Neuron (in vitro differentiated cells): Measurements from ENCODE around the gene SMYD3.

Experiments
- H2AFZ ChIP-seq: one replicate; pipeline ENCODE4 v1.6.1; 2013; ENCODE audit warnings: low read depth, mild to moderate bottlenecking, inconsistent platforms, low read length, moderate library complexity
- H3K27me3 ChIP-seq: one replicate; pipeline ENCODE4 v1.6.1; 2013; ENCODE audit warnings: low read length; ENCODE audit not compliant: insufficient read depth
- H3K36me3 ChIP-seq: one replicate; pipeline ENCODE4 v1.6.1; 2013; ENCODE audit warnings: low read length; ENCODE audit not compliant: insufficient read depth
- H3K4me1 ChIP-seq: one replicate; pipeline ENCODE4 v1.6.1; 2013; ENCODE audit warnings: low read length; ENCODE audit not compliant: insufficient read depth
- H3K4me3 ChIP-seq: 2 replicates; pipeline ENCODE4 v1.5.1; 2013; ENCODE audit warnings: mild to moderate bottlenecking, low read length, moderate library complexity
- H3K9me3 ChIP-seq: one replicate; pipeline ENCODE4 v1.6.1; 2013; ENCODE audit warnings: low read length

Gene SMYD3

DNA sequence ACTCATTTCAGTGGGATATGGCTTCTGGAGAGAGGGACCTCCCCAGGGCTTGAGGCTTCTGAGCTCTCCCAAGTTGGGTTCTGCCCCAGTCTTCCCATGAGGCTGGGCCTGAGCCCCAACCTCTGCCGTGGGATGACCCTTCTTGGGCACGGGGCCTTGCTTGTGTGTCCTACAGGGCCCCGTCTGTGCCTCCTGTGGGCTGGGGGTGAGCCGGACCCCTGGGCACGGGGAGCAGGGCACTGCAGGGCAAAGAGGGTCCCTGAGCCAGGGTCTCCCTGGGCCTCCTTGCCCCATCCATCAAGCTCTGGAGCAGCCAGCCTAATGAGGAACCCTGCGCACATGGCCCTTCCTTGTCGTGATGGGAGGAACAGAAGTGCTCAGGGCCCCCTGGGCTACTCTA is 5.2 kb upstream of the SMYD3 start:
- no peak overlapping the region for H2AFZ ChIP-seq
- H3K27me3 ChIP-seq = no peaks in the 10 kb centered on the region
- H3K9me3 ChIP-seq = peaks cover 7% of the 10 kb centered on the region
- no peaks in the 10 kb centered on the region for H3K36me3 ChIP-seq
- H3K4me3 ChIP-seq = no peak overlapping the region
- no peaks in the 10 kb centered on the region for H3K4me1 ChIP-seq

DNA sequence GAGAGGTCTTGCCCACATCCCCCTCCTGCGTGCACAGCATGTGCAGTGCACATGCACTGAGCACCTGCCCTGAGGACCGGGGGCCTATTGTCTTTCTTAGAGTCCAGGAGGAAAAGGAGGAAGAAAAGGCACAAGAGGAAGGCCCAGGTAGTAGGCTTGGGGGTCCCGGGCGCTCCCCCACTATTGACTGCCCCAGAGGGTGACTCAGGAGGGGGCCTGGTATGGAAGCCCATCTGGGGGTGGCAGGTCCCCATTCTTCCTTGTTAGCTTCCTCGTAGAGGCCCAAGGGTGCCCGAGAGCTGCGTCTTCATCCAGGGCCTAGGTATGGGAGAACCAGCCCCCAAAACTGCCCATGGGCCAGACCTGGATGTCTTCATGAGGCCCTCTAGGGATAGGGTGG is 4.1 kb upstream of the SMYD3 start:
- no peaks in the 10 kb centered on the region for H3K27me3 ChIP-seq
- no peaks in the 10 kb centered on the region for H3K36me3 ChIP-seq
- H3K9me3 ChIP-seq = peaks cover 7% of the 10 kb centered on the region
- H3K4me1 ChIP-seq = peaks cover 5% of the 10 kb centered on the region
- no peak overlapping the region for H3K4me3 ChIP-seq
- no peak overlapping the region for H2AFZ ChIP-seq

DNA sequence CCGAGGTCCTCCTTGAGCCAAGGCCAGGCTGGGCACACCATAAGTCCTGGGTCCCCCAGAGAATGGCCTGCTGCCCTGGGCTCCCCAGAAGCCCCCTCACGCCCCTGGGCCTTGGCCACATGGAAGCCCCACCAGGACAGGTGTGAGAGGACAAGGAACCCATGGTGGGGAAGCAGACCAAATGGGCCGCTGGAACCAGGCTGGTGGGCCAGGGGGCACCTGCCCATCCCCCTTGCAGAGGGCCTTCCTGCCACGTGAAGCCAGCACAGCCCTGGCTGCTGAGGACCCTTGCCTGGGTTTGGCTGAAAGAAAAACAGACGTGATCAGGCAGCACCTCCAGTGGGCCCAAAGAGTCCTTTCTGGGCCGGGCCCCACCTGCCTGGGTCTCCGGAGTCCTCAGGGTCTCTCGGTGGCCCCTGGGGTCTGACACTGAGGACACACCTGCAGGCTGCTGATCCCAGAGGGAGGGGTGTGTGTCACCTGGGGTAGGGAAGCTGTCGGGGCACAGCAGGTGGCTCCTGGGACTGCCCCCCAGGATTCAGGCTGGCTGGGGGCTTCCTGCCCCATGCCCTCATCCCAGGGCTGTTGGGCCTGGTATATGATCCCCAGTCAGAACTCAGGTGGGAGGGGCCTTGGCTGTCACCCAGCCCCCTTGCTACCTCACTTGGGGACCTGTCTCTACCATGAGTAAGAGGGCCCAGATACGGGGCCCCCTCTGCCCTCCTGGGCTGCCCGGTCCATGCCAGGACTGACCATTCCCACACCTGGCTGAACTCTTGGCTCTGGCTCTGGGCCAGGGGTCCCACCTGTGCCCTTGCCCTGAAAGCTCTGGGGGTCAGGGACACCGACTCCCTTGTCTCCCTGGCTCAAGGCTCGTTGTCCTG is 3.3 kb upstream of the SMYD3 start:
- no peak overlapping the region for H2AFZ ChIP-seq
- no peaks in the 10 kb centered on the region for H3K27me3 ChIP-seq
- no peaks in the 10 kb centered on the region for H3K36me3 ChIP-seq
- peaks cover 7% of the 10 kb centered on the region for H3K9me3 ChIP-seq
- no peak overlapping the region for H3K4me3 ChIP-seq
- H3K4me1 ChIP-seq = peaks cover 7% of the 10 kb centered on the region

DNA sequence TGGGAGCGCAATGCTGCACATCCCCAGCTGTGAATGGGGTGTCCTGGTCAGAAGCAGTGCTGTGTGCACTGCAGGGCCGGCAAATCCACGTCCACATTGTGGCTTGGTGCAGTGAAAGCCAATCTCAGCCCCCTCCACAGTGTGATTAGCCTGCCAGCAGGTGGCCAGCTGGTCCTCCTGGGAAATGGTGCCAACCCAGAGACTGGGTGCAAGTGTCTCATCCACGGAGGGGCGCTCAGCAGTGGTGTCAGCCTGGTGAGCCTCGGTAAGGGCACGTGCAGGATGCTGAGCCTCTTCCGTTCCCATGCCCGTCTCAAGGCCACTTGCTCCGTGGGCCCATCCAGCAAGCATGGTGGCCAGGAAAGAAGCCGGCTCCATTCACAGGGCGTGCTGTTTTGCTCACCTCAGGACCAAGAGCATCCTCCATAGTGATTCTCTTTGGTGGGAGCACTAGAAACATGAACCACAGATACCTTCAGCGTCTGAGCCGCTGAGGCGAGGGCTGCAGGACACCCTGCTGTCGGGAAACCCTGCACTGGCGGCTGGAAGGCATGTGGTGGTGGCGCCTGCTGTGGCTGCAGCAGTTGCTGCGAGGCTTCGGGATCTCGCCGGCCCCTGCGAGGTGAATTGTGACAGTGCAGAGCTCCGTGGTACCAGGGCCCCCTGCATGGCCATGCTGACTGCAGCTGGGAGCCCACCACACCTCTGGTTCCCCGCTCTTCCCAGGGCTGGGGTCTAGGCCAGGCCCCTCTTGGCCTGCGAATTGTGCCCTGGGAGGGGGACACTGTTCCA is 2.0 kb upstream of the SMYD3 start:
- Histone ChIP-seq H3K4me3 (no peak overlapping the region), H3K4me1 (peaks cover 7% of the 10 kb centered on the region)

DNA sequence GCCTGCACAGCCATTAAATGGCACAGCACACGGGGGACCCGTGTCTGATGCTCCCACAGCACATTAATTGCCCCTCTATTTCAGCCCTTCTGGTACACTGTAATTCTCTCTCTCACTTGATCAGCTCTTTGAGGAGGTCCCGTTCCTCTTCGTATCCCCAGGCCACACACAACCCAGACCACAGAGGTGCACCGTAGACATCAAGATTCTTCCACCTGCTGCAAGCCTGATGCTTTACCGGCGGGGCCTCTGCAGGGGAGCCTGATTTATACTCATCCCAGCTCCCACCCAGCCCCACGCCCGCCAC is 759 bp downstream of the SMYD3 start:
- Histone ChIP-seq H2AFZ (peak overlapping the region; percentile 92), H3K27me3 (no peaks in the 10 kb centered on the region), H3K36me3 (no peaks in the 10 kb centered on the region), H3K4me1 (peaks cover 7% of the 10 kb centered on the region), H3K4me3 (peak overlapping the region; percentile 68), H3K9me3 (no peaks in the 10 kb centered on the region)

More for the DNA sequence above, 2.0 kb upstream of the SMYD3 start:
- H2AFZ ChIP-seq = no peak overlapping the region
- H3K36me3 ChIP-seq = no peaks in the 10 kb centered on the region
- peaks cover 2% of the 10 kb centered on the region for H3K9me3 ChIP-seq
- no peaks in the 10 kb centered on the region for H3K27me3 ChIP-seq

DNA sequence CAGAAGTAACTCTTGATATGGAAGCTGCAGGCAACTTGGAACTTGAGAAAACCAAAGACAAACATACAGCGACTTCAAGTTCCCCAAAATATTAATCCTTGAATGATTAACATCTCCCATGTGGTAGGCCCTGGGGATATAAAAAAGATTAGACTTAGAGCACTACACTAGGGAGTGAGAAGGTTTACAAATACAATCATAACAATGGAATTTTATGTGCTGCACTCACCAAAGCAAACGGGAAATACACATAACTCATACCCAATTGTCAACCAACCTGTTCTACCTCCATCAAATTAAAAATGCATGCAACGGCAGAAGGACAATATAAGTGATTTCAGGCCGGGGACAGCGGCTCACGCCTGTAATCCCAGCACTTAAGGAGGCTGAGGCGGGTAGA is 3.7 kb downstream of the SMYD3 start:
- H3K9me3 ChIP-seq = no peaks in the 10 kb centered on the region
- H3K4me1 ChIP-seq = peaks cover 7% of the 10 kb centered on the region
- H2AFZ ChIP-seq = no peak overlapping the region
- H3K27me3 ChIP-seq = no peaks in the 10 kb centered on the region
- no peaks in the 10 kb centered on the region for H3K36me3 ChIP-seq
- no peak overlapping the region for H3K4me3 ChIP-seq

DNA sequence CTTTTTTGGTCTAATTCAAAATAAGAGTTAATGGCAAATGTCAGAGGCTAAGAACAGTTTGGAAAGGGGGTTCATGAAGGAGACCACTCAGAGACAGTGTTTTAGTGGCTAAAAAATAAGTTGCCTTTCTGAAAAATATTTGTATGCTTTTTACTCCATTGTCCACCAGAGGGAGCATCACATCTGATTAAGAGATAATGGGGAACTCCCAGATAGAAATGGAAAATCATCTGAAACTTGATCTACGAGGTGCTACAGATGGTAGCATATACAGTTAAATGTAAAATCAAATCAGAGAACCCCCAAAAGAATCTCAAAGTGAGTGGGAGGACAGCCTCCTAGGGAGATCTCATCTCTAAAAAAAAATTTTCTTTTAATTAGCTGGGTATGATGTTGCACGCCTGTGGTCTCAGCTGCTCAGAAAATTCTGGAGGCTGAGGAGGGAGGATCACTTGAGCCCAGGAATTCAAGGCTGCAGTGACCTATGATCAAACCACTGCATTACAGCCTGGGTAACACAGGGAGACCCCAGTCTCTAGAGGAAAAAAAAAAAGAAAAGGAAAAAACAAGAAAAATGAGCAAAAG is 9.7 kb downstream of the SMYD3 start:
- H3K4me3 ChIP-seq = no peak overlapping the region
- peaks cover under 1% of the 10 kb centered on the region for H3K4me1 ChIP-seq
- no peak overlapping the region for H2AFZ ChIP-seq
- H3K9me3 ChIP-seq = no peaks in the 10 kb centered on the region
- H3K27me3 ChIP-seq = no peaks in the 10 kb centered on the region
- H3K36me3 ChIP-seq = no peaks in the 10 kb centered on the region

DNA sequence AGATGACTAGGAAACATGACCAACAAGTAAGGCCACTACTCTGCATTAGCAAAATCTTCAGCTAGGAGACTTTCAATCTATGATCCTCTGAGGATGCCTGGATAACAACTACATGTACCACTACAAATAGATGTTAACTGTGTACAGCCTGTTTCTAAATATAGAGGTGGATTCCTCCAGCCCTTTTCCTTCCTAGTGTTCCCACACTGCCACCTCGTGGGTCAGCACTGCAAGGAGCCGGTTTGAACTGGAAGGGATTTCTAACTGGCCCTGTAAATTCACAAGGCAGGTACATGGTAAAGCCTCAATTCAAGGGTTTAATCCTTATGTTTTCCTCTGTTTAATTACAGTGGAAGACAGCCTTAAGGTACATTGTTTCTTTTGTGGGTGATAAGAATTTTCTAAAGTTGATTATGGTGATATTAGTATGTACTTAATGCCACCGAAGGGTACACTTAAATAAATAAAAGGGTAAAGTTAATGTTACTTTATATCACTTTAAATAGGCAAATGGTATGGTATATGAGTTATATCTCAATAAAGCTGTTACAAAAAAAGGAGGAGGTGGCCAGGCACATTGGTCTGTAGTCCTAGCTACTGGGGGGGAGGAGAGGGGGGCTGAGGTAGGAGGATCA is 14.4 kb downstream of the SMYD3 start:
- Histone ChIP-seq H3K36me3 (no peaks in the 10 kb centered on the region), H3K4me1 (peaks cover 3% of the 10 kb centered on the region), H2AFZ (no peak overlapping the region), H3K9me3 (no peaks in the 10 kb centered on the region), H3K4me3 (no peak overlapping the region), H3K27me3 (no peaks in the 10 kb centered on the region)

DNA sequence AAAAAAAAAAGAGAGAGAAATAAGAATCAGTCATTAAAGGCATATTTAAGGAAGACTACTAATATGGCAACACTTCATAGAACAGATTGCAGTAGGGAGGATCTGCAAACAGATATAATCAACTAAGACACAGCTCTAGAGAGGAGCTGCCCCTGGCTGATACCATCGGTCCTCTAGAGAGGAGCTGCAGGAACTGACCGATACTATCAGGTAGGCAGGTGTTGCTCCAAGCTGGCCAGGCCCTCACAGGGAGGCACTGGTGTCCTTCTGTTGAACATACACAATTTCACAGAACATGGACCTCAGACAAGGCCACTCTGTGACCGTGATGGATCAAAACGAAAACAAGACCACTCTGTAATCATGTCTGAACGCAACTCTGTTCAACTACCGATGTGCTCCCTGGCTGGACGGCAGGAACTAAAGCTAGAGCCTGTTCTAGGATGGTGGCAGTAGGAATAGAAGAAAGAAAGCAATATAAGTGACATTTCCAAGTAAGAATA is 15.5 kb downstream of the SMYD3 start:
- Histone ChIP-seq H3K4me3 (no peak overlapping the region), H3K9me3 (no peaks in the 10 kb centered on the region), H3K4me1 (peaks cover 3% of the 10 kb centered on the region), H3K27me3 (no peaks in the 10 kb centered on the region), H3K36me3 (no peaks in the 10 kb centered on the region), H2AFZ (no peak overlapping the region)

DNA sequence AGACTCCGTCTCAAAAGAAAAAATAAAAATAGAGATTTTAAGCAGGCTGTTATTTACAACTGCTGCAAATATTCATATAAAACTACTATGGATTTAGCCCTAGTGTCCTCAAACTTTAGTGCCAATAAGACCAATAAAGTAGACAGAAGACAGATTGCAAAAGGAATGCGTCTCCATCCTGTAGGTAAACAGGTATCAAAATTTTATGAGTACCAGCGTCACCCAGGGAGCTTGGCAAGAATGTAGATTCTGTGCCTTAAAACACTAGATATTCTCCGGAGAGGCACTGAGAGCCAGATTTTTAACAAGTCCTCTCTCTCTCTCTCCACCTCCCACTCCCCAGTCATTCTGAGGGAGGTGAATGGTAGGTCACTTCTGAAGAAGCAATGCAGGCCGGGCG is 18.4 kb downstream of the SMYD3 start:
- no peak overlapping the region for H3K4me3 ChIP-seq
- H3K9me3 ChIP-seq = no peaks in the 10 kb centered on the region
- H3K4me1 ChIP-seq = peaks cover 3% of the 10 kb centered on the region
- no peaks in the 10 kb centered on the region for H3K27me3 ChIP-seq
- no peaks in the 10 kb centered on the region for H3K36me3 ChIP-seq
- no peak overlapping the region for H2AFZ ChIP-seq

DNA sequence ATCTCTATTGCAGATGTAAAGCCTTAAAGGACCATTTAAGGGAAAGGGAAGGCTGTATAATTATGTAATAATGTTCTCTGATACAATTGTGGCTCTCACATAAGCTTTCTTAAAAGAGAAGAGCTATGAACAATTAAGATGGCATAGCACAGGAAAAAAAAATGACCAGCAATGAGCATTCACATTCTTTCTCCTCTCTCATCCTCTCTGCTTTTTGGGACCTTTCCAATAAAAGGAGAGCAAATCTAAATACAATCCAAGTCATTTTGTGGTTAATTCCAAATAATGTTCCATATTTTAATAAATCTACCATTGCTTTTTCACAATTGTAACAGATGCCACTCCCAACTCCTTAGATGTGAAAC is 23.5 kb downstream of the SMYD3 start:
- no peak overlapping the region for H2AFZ ChIP-seq
- H3K9me3 ChIP-seq = no peaks in the 10 kb centered on the region
- no peaks in the 10 kb centered on the region for H3K27me3 ChIP-seq
- H3K4me1 ChIP-seq = no peaks in the 10 kb centered on the region
- H3K36me3 ChIP-seq = no peaks in the 10 kb centered on the region
- no peak overlapping the region for H3K4me3 ChIP-seq

DNA sequence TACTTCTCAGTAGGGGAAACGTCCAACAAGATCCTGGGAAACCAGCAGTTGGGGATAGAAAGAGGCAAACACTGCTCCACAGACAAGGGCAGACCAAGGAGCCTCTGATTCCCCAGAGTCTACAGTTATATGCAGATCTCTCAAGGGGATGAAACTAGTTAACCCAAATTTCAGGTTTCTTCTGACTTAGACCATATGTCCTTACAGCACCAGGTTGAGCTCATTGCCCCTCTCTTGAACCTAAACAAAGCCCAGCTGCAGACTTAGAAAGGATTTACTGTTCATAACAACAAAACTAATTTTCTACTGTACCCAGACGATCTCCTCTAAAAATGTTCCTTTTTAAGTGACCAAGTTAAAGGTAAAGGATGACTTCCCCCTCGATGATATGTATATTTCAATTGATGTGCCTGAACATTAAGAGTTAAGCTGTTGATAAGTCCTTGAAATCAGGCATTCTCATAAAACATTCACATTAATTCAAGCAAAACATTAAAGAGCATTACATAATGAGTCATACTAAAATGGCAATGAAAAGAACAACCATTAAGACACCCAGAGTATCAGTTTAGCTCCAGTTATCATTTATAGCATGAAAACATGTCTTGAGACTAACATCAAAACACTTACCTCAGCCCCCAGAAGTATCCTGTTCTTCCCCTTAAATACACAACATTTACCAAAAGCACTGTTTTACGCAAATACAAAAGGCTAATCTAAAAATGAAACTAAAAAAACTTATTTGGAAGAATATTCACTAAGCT is 24.1 kb downstream of the SMYD3 start:
- Histone ChIP-seq H3K36me3 (no peaks in the 10 kb centered on the region), H3K4me1 (no peaks in the 10 kb centered on the region), H2AFZ (no peak overlapping the region), H3K27me3 (no peaks in the 10 kb centered on the region), H3K4me3 (no peak overlapping the region), H3K9me3 (no peaks in the 10 kb centered on the region)
